ENCODE data around the gene COLQ. TPM values are rescaled to one million over a fixed set of nuclear protein-coding genes. Genes with fewer than 3 reads are reported as not detected.

The COLQ gene
- total RNA-seq, 1 experiment from 2014 or later, result 0.44 TPM

DNA sequence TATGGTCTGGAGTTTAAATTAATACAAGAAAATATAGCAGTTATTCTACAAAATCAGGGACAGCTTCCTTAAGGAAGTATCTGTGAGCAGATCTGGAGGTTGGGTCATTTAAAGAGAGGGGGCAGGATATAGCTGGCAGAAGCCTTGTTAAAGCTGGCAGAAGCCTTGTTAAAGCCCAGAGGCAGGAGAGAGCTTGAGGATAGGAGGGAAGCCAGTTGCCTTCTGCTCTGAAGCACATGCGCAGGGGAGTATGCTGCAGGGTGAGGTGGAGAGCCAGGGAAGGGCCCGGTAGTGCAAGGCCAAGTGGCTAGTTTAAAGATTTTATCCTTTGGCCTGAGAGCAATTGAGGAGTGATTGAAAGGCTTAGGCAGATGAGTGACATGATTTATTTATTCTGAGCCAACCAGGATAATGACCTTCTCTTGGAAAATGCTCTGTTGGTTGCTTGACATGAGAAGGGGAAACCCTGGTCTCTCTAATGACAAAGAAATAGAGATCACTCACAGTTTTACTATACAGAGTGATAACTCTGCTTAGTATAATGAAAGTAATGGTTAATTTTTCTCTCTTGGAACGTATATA is 90.2 kb downstream of the COLQ start:
- Mint-ChIP-seq H3K4me1 (ENCODE audit: insufficient read depth, unreplicated experiment) (peaks cover 24% of the 10 kb centered on the region), H3K36me3 (ENCODE audit: insufficient read depth, unreplicated experiment) (peaks cover 67% of the 10 kb centered on the region), H3K27me3 (ENCODE audit: insufficient read depth, unreplicated experiment) (no peaks in the 10 kb centered on the region), H3K4me3 (ENCODE audit: unreplicated experiment) (no peak overlapping the region), H3K9me3 (ENCODE audit: unreplicated experiment) (no peaks in the 10 kb centered on the region), H3K27ac (ENCODE audit: low read depth, unreplicated experiment) (no peak overlapping the region)
- CTCF ChIA-PET, result interaction anchor here (0.5 to 1.5 kb wide), 2 partner anchors 125 to 129 kb away, joined by 3 to 8 read pairs; no protein-coding TSS in a partner anchor
- TF ChIP-seq, protein P1, sequence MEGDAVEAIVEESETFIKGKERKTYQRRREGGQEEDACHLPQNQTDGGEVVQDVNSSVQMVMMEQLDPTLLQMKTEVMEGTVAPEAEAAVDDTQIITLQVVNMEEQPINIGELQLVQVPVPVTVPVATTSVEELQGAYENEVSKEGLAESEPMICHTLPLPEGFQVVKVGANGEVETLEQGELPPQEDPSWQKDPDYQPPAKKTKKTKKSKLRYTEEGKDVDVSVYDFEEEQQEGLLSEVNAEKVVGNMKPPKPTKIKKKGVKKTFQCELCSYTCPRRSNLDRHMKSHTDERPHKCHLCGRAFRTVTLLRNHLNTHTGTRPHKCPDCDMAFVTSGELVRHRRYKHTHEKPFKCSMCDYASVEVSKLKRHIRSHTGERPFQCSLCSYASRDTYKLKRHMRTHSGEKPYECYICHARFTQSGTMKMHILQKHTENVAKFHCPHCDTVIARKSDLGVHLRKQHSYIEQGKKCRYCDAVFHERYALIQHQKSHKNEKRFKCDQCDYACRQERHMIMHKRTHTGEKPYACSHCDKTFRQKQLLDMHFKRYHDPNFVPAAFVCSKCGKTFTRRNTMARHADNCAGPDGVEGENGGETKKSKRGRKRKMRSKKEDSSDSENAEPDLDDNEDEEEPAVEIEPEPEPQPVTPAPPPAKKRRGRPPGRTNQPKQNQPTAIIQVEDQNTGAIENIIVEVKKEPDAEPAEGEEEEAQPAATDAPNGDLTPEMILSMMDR (IDR thresholded peaks at IDR 0.05; ENCODE audit: unreplicated experiment), result no peak
- no TSS peak for BruUV-seq (replicated peaks)
- no peak for DNase-seq (ENCODE audit: unreplicated experiment)
- POLR2A ChIA-PET, result no interaction called here
- intact Hi-C loops (cut with micrococcal nuclease), result no loop called here

DNA sequence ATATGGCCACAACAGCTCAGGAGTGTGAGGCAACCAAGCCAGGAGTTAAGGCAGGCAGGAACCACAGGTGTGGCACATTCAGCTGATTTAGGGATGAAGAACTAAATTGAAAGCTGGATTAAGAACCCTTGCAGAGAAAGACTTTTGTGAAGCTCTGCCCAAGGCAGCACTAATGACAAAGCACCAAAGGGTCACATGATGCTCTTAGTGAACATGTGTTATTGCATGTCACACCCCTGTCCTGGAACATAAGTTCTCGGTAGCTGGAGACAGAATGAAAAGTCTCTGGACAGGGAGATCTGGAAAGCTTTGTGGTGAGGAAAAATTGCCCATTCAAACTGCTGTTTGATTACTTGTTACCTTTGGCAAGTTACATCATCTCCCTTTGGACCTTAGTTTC is 90.9 kb downstream of the COLQ start:
- Mint-ChIP-seq H3K27ac (ENCODE audit: low read depth, unreplicated experiment) (no peak overlapping the region), H3K4me1 (ENCODE audit: insufficient read depth, unreplicated experiment) (peaks cover 25% of the 10 kb centered on the region), H3K36me3 (ENCODE audit: insufficient read depth, unreplicated experiment) (peaks cover 67% of the 10 kb centered on the region), H3K9me3 (ENCODE audit: unreplicated experiment) (no peaks in the 10 kb centered on the region), H3K27me3 (ENCODE audit: insufficient read depth, unreplicated experiment) (no peaks in the 10 kb centered on the region), H3K4me3 (ENCODE audit: unreplicated experiment) (no peak overlapping the region)
- intact Hi-C loops (cut with micrococcal nuclease), result no loop called here
- BruUV-seq (replicated peaks), result no TSS peak
- ChIA-PET POLR2A (no interaction called here), CTCF (interaction anchor here (0.6 to 1.5 kb wide), 3 partner anchors 49 to 133 kb away, joined by 3 to 8 read pairs (median 4); no protein-coding TSS in a partner anchor)
- TF ChIP-seq, protein P1 (IDR thresholded peaks at IDR 0.05; ENCODE audit: unreplicated experiment), result no peak
- no peak for DNase-seq (ENCODE audit: unreplicated experiment)

DNA sequence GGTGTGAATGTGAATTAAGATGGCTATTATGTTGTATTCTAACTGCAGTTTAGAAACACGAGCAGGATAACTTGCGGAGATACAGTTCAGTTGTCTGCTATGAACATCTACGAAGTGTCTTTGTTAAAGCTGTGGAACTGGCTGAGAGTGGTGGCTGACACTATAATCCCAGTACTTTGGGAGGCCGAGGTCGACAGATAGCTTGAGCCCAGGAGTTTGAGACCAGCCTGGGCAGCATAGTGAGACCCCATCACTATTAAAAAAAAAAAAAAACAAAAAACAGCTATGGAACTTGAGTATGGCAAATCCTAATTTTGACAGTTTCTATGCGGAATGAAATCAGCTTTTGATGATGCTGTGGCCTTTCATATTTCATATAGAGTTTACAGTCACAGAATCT is 92.4 kb downstream of the COLQ start:
- no peaks in the 10 kb centered on the region for H3K9me3 Mint-ChIP-seq (ENCODE audit: unreplicated experiment)
- peak overlapping the region; percentile 91 for H3K4me3 Mint-ChIP-seq (ENCODE audit: unreplicated experiment)
- TF ChIP-seq, protein P1 (IDR thresholded peaks at IDR 0.05; ENCODE audit: unreplicated experiment), result no peak
- H3K36me3 Mint-ChIP-seq (ENCODE audit: insufficient read depth, unreplicated experiment), result peaks cover 61% of the 10 kb centered on the region
- intact Hi-C loops (cut with micrococcal nuclease), result loop anchor here (5.0 to 10.0 kb wide), 2 partner anchors 128 to 386 kb away; no protein-coding TSS in a partner anchor
- H3K4me1 Mint-ChIP-seq (ENCODE audit: insufficient read depth, unreplicated experiment), result peaks cover 25% of the 10 kb centered on the region
- DNase-seq (ENCODE audit: unreplicated experiment), result no peak
- no peaks in the 10 kb centered on the region for H3K27me3 Mint-ChIP-seq (ENCODE audit: insufficient read depth, unreplicated experiment)
- H3K27ac Mint-ChIP-seq (ENCODE audit: low read depth, unreplicated experiment), result peak overlapping the region; percentile 98
- ChIA-PET POLR2A (interaction anchor here (0.7 to 1.9 kb wide), 2 partner anchors 12 to 322 kb away, joined by 3 to 4 read pairs; no protein-coding TSS in a partner anchor), CTCF (interaction anchor here (0.6 to 1.3 kb wide), 4 partner anchors 52 to 320 kb away, joined by 3 to 8 read pairs (median 4); no protein-coding TSS in a partner anchor)
- BruUV-seq (replicated peaks), result no TSS peak

DNA sequence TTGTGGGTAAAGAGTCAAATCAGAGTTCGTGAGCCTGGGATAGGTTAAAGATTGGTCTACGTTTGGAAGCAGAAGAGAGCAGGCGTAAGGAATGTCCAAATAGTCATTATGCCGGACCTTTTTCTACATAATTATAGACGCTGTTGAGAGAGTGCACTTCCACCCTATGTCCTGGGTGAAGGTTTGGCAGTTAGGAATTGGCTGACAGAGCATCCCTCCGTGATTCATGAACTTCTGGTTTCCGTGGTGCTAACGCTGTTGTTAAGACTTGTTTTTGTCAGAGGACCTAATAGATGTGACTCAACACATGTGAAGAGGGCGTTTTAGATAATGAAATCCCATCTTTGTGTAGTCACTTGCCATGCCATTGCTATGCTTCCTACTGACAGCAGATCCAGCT is 93.0 kb downstream of the COLQ start:
- intact Hi-C loops (cut with micrococcal nuclease), result loop anchor here (5.0 to 10.0 kb wide), 2 partner anchors 129 to 386 kb away; no protein-coding TSS in a partner anchor
- H3K9me3 Mint-ChIP-seq (ENCODE audit: unreplicated experiment), result no peaks in the 10 kb centered on the region
- ChIA-PET CTCF (interaction anchor here (0.9 kb wide), 1 partner anchor 51 kb away, joined by 5 read pairs; no protein-coding TSS in a partner anchor), POLR2A (interaction anchor here (1.9 kb wide), 1 partner anchor 12 kb away, joined by 4 read pairs; no protein-coding TSS in a partner anchor)
- peaks cover 25% of the 10 kb centered on the region for H3K4me1 Mint-ChIP-seq (ENCODE audit: insufficient read depth, unreplicated experiment)
- TF ChIP-seq, protein P1 (IDR thresholded peaks at IDR 0.05; ENCODE audit: unreplicated experiment), result no peak
- peak overlapping the region; percentile 91 for H3K4me3 Mint-ChIP-seq (ENCODE audit: unreplicated experiment)
- H3K36me3 Mint-ChIP-seq (ENCODE audit: insufficient read depth, unreplicated experiment), result peaks cover 57% of the 10 kb centered on the region
- DNase-seq (ENCODE audit: unreplicated experiment), result peak; percentile 38
- TSS peak; percentile 32 for BruUV-seq (replicated peaks)
- peak overlapping the region; percentile 98 for H3K27ac Mint-ChIP-seq (ENCODE audit: low read depth, unreplicated experiment)
- H3K27me3 Mint-ChIP-seq (ENCODE audit: insufficient read depth, unreplicated experiment), result no peaks in the 10 kb centered on the region
